Stimulated activated CD4-positive, alpha-beta T cell treated with anti-CD3 and anti-CD28 coated beads, Interleukin-1b, Interleukin-23, amount 100 ng/mL, for 1 hour (primary cell): Measurements from ENCODE around the gene SLC16A4.
A peak's percentile ranks its signal among the peaks of the same experiment; 100 is the strongest.

Experiments
- DNase-seq, 2 donors: peaks; one replicate each; pipeline ENCODE4 v3.0.0-alpha.2; 2020; ENCODE audit warnings: low read depth in 2 of 2

Gene SLC16A4

DNA sequence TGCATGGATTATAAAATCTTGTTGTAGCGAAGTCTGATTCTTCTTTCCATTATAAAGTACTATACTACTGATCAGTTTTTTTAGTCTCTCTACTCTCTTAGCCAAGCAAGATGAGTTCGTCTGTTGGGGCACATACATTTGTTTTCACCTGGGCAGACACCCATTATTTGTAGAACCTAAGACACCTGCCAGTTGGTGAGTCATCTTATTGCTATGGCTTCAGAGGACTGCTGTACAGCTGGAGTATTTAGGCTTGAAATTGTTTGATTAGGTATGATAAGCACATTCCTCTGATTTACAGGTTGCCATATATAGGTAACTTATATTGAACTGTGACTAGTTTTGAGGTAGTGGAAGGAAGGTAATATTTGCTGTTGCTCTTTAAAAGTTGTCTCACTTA lies 34.4 kb downstream of the SLC16A4 start:
- DNase-seq, result no peak

DNA sequence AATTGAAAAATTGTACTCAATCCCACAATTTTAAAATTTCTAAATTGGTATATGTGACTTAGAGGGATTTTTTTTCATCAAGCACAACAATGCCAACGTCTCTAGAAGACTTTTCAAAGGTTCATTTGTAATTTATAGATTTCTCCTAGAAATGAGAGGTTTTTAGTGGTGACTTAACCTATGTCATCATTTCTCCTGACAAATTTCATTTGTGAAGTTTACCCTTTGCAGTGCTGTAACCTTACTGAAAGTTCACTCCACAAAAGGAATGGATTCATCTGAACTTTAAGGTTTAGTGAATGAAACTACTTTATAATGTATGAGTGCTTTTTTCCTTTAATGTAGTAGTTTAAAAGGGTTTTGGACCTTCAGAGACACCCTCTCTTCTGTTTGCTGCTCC lies 35.5 kb downstream of the SLC16A4 start:
- DNase-seq, result no peak

DNA sequence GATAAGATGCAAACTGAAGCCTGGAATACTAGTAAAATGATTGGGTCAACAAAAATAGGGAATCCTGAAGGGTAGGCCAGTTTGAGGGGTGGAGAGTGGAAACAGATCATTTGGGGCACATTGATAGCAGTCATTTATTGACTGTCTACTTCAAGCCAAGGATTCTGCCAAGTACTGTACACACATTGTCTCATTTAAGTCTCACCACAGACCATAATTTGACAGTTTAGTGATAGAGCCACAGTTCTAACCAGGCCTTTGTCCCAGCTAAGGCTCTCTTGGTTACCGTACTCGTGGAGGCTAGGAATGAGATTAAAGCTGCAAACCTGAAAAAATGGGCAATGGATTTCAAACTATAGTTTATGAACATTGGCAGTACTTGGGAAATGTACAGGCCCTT lies 40.5 kb downstream of the SLC16A4 start:
- no peak for DNase-seq

DNA sequence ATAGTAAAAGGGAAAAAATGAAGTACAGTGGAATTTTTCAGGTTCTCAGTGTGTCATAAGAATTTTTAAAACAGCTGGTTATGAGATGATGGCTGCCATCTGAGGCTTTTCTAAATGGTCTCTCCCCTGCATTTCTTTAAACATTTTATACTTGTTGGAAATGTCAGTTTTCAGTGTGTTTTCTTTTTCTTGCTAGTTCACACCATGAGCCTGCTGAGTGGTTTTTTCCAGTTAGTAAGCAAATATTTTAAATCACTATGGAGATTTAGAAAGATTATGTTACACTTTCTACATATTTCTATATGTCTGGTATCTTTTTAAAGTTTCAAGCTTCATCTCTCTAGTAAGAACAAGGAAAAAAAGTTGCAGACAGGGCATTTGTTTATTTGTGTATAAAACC lies 42.1 kb downstream of the SLC16A4 start:
- no peak for DNase-seq

DNA sequence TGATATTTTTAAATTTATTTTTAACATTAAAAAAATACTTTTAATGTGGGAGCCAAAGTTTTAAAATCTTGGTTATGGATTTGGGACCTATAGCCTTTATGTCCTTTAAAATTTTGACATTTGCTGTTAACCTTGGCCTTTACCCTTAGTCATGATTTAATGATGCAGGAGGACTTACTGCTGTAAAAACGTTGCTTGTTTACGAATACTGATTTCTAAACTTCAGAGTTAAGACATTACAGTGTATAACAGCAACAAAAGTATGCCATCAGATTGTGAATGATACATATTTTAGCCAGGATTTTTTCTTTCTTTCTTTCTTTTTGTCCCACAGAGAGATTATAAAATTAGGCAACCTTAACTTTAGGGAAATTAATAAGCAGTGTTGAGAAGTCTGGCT lies 42.8 kb downstream of the SLC16A4 start:
- DNase-seq, result no peak

DNA sequence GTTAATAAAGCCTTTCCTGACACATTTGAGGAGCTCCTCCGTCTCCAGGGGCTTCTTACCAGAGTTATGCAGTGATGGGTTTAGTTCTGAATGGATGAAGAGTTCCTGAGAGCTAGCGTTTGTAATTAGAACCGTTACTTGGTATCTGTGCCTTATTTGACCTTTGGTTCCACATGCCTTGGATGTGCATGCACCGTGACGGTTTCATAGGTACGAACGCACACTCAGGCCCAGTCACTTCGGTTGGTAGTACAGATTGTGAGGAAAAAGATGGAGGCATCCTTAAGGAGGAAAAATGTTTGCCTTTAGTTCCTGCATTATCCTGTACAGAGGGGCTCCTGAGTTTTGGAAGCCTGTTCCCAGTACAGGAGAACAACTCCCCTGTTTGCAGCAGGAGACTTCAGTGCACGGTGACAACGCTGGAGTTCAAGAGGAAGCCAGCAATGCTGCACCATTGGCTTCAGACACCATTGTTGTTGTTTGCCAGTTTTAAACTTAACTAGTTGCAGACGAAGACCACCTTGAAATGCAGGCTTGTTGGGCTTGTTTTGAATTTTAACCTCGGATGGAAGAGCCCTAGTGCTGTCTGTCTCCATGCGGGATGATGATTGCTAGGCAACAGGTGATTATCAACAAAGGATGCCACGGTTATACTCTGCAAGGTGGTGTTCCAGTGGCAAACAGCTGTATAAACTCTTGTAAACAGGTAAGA lies 43.5 kb downstream of the SLC16A4 start:
- DNase-seq, result no peak

DNA sequence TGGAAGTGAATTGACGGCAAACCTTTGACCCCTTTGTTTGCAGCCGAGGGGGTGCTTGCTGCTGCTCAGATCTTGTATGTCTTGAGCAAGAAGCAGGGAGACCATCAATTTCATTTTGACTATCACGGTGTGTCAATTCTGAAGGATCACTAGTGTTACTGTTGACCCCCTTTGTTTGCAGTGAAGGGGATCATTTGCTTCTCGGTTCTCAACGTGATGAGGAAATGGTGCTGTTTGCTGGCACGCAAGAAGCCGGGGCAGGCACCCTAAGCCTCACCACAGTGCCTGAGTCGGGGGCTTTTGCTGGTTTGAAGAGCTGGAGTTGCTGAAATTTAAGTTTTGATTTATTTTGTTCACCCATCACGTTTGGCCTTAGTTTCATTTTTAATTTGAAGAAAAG lies 44.1 kb downstream of the SLC16A4 start:
- DNase-seq, result no peak

DNA sequence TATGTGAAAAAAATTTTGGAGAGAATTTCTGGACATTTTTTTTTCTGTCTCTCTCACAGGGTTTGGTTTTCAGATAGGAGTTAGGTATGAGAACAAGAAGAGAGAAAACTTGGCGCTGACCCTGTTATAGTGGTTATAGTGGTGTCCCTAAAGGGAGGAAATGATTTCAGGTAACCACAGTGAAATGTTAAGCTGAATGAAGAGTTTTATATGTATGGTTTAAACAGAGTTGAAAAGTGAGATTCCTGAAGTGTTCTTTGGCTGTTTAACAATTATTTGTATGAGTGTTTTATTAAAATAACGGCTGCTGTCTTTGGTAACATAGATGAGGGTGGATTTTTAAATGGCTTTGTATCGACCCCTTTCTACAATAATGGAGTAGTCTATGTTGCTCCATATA lies 45.3 kb downstream of the SLC16A4 start:
- DNase-seq, result no peak

DNA sequence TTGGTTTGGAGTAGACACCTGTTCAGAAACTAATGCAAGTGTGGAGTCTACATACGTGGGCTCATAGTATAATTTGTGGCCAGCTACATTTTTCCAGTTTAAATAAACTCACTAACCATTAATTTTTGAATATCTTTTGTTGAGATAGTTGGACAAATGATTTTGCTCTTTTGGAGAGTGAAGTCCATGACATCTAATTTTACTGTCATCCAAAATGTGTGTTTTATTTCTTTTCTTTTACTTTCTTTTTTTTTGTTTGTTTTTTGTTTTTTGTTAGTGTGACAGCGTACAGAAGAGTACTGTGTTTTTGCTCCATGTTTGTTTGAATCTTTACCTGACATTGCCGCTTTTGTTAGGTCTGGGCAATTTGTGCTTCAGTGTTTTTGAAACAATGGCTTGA lies 46.7 kb downstream of the SLC16A4 start:
- no peak for DNase-seq

DNA sequence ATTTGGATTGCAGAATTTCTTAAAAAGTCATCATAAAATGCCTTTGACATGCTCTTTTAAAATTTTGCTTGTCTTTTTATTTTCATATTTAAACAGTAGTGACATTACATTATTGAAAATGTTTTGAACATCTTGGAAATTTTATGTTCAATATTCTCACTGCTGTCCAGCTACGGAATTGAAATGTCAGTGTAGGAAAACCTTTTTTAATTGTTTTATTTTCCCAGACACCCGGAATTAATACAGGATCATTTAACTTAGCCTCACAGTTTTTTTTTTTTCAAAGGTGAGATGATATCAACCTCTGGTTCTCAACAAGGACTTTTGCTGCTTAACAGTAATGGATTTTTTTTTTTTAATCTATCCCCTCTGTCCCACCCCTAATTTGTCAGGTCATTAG lies 47.6 kb downstream of the SLC16A4 start:
- no peak for DNase-seq

DNA sequence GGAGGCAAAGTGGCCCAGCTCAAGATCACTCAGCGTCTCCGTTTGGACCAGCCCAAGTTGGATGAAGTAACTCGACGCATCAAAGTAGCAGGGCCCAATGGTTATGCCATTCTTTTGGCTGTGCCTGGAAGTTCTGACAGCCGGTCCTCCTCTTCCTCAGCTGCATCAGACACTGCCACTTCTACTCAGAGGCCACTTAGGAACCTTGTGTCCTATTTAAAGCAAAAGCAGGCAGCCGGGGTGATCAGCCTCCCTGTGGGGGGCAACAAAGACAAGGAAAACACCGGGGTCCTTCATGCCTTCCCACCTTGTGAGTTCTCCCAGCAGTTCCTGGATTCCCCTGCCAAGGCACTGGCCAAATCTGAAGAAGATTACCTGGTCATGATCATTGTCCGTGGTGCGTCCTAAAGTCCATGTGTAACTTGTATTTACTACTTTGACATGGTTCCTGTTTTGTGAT lies 48.9 kb downstream of the SLC16A4 start:
- no peak for DNase-seq

DNA sequence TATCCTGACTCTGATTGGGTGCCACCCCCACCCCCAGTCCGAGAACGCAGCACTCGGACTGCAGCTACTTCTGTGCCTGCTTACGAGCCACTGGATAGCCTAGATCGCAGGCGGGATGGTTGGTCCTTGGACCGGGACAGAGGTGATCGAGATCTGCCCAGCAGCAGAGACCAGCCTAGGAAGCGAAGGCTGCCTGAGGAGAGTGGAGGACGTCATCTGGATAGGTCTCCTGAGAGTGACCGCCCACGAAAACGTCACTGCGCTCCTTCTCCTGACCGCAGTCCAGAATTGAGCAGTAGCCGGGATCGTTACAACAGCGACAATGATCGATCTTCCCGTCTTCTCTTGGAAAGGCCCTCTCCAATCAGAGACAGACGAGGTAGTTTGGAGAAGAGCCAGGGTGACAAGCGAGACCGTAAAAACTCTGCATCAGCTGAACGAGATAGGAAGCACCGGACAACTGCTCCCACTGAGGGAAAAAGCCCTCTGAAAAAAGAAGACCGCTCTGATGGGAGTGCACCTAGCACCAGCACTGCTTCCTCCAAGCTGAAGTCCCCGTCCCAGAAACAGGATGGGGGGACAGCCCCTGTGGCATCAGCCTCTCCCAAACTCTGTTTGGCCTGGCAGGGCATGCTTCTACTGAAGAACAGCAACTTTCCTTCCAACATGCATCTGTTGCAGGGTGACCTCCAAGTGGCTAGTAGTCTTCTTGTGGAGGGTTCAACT lies 49.5 kb downstream of the SLC16A4 start:
- DNase-seq, result no peak

DNA sequence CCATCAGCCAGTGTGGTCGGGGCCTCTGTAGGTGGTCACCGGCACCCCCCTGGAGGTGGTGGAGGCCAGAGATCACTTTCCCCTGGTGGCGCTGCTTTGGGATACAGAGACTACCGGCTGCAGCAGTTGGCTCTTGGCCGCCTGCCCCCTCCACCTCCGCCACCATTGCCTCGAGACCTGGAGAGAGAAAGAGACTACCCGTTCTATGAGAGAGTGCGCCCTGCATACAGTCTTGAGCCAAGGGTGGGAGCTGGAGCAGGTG lies 50.7 kb downstream of the SLC16A4 start:
- no peak for DNase-seq

DNA sequence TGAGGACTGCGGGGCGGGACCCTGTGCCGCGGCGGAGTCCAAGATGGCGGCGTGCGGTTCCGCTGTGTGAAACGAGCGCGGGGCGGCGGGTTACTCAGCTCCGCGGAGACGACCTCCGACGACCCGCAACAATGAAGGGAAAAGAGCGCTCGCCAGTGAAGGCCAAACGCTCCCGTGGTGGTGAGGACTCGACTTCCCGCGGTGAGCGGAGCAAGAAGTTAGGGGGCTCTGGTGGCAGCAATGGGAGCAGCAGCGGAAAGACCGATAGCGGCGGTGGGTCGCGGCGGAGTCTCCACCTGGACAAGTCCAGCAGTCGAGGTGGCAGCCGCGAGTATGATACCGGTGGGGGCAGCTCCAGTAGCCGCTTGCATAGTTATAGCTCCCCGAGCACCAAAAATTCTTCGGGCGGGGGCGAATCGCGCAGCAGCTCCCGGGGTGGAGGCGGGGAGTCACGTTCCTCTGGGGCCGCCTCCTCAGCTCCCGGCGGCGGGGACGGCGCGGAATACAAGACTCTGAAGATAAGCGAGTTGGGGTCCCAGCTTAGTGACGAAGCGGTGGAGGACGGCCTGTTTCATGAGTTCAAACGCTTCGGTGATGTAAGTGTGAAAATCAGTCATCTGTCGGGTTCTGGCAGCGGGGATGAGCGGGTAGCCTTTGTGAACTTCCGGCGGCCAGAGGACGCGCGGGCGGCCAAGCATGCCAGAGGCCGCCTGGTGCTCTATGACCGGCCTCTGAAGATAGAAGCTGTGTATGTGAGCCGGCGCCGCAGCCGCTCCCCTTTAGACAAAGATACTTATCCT lies 51.2 kb downstream of the SLC16A4 start:
- DNase-seq, result peak in 1 of 2 donors; percentile 11

DNA sequence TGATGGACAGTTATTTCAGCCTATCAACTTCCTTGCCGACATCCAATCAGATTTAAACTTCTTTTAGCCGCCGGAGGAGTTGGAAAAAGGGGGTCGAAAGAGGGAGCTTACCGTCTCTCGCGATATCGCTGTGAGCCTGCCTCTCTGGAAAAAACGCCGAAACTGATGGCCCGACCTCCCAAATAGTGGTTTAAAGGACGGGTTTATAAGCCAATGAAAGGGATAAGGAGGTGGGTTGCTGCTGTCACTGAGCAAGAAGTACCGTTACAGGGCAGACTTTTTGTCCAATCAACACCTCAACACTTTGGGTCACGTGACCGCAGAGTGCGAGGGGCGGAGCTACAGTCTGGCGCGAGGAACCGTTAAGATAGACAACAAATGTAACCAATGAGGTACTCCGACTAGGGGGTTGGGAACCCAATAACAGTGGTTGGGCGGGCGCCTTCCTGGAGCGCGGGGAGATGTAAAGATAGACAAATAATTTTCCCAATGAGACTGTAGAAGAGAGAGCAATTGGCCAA lies 51.9 kb downstream of the SLC16A4 start, which contains the start of gene RBM15:
Gene RBM15, plus strand, starts transcription at position 492 of the 521 bp plus-strand sequence. Its CDS starts 29 bp downstream, at position 521.
- DNase-seq, result peak; percentile 74 to 95

DNA sequence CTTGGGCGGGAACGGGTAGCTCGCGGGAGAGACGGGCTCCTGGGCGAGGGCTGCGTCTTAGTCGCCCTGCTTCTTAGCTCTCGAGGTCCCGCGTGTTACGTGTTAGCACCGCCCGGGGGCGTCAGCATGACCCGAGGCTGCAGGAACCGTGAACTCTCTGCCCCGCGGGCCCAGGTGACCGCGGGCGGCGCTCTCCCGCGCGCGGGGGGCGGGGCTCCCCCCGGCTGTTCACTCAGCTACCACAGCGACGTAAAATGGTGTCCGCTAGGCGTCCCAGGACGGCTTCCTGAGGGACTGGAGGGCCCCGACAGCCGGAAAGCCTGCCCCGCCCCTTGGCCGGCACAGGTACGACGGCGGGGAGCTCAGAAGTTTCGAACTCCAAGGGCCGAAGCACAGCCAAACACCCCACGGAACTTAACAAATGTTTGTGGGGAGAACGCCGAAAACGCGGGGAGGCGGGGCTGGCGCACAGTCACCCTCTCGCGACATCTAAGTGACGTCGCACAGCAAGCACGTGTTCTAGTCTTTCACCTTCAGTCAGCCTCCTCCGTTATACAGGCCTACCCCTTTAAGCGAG lies 52.4 kb downstream of the SLC16A4 start:
- peak; percentile 89 to 90 for DNase-seq

DNA sequence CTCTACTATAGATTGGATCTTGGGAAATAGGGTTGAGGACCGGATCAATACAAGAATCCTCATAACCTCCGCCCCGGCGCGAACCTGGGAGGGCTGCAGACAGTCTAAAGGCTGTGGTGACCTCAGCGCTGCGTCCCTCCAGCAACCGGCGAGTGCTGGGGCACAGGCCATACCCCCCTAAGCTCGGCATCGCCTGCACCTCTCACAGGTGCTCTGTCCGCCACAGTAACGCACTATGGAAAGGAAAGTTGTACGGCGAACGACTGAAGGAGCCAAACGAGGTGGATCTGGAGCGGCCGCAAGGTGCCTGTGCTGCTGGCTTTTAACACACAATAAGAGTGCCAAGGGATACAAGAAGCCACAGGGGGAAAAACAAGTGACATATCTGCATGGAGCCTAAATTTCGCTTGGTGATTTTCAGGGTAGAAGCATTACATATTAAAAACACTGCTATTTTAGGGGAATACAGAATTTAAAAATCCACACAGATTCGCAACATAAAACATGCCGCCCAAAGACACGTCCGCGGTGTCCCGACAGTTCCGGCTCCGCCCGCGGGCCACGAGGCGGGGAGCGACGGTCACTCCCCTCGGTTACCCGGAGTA lies 53.0 kb downstream of the SLC16A4 start:
- peak in 1 of 2 donors; percentile 2 for DNase-seq

DNA sequence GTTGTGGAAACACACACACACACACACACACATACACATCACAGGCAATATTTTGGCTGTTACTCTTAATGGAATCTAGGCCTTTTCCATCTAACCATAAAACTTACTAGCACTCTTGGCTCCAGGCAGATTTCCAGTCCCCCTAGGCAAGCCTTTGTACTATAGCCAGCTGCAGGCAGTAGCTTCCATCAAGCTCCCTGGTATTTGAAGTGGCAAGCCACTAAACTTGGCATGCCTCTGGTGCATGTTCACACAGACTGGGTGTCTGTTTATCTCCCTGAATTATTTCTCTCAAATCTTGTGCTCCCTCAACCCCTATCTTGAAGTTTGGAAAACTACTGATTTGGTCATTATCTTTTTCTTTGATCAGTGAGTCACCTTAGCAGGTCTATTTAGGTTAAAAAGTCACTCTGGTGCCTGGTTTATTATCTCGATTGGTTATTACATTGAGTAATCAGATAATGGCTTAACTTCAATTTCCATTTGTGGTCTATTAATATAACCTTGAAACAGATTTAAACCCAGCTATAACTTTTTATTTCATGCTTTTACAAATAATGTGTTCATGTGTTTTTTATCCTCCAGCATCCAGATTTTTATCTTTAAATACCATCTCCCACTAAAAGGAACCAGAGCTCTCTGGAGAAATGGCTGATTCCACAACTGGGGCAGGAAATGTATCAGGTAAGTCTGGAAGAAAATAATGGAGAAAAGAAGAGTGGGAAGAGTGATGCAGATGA lies 54.4 kb downstream of the SLC16A4 start:
- DNase-seq, result no peak

DNA sequence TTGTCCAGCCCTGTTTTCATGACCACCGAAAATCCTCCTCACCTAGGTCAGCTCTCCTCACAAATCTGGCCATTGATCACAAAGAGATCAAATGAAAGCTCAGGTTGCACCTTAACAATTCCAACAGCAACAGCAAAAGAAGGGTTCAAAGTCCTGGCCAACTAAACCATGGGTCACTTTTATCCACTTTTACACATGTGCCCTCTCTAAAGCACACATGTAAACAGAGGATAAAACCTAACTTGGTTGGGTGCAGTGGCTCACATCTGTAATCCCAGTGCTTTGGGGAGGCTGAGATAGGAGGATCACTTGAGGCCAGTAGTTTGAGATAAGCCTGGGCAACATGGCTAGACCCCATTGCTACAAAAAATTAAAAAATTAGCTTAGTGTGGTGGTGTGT lies 55.6 kb downstream of the SLC16A4 start:
- no peak for DNase-seq

DNA sequence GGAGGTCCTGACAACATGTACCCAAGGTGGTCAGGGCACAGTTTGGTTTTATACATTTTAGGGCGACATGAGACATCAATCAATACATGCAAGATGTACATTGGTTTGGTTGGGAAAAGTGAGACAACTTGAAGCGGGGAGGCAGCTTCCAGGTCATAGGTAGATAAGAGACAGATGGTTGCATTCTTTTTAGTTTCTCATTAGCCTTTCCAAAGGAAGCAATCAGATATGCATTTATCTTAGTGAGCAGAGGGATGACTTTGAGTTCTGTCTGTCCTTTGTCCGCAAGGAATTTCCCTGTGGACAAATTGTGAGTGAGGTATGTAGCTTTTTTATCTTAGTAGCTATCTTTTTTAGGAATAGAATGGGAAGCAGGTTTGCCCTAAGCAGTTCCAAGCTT lies 62.1 kb downstream of the SLC16A4 start:
- no peak for DNase-seq

DNA sequence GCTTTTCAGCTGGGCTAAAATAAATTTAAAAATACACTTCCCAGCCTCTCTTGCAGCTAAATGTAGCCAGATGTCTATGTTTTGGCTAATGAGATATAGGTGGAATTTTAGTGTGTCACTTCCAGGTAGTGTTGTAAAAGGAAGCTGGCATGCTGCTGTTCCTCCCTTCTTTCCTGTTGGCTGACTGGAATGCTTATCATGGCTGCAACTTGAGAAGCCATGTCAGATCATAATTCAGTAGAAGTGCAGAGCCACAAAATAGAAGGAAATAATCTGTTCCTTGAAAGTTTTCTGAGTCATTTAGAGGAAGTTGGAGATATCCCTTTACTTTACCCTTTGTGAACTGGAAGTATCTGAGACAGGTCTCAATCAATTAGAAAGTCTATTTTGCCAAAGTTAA lies 62.6 kb downstream of the SLC16A4 start:
- no peak for DNase-seq
